T-helper 1 cell treated with Interleukin-12 subunit alpha and Interleukin-12 subunit beta and Interleukin-4 antibody, amounts not matched to agents 30 μg/mL and 1 μg/mL, for 36 hours (primary cell): ENCODE measurements around the gene CEACAM4.

Source experiments
- H3K27ac Mint-ChIP-seq: one replicate; pipeline ENCODE4 v1.8.0; 2021; ENCODE audit warnings: mild to moderate bottlenecking, mixed read lengths
- H3K27me3 Mint-ChIP-seq: one replicate; pipeline ENCODE4 v1.8.0; 2021; ENCODE audit warnings: low read depth, mixed read lengths
- H3K36me3 Mint-ChIP-seq: one replicate; pipeline ENCODE4 v1.8.0; 2021; ENCODE audit warnings: low read depth, mixed read lengths
- H3K4me1 Mint-ChIP-seq: one replicate; pipeline ENCODE4 v1.8.0; 2021; ENCODE audit warnings: low read depth, mixed read lengths
- H3K4me3 Mint-ChIP-seq: one replicate; pipeline ENCODE4 v1.8.0; 2021; ENCODE audit warnings: mild to moderate bottlenecking, moderate library complexity, mixed read lengths
- H3K9me3 Mint-ChIP-seq: one replicate; pipeline ENCODE4 v1.8.0; 2021; ENCODE audit warnings: mixed read lengths

The CEACAM4 gene

DNA sequence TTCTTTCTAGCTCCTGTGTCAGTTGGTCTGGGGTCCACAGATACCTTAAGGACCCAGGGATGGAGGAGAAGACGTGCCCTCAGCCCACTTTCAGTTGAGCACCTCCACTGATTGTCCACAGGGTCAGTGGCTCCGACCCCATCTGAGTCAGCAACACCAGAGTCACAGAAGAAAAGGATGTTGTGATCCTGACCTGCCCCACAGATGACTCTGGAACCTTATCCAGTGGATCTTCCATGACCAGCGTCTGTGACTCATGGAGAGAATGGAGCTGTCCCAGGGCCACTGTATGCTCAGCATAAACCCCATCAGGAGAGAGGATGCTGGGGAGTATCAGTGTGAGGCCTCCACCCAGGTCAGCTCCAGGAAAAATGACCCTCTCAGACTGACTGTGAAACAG, 22.0 kb downstream of the CEACAM4 start:
- peaks cover 28% of the 10 kb centered on the region for H3K27me3 Mint-ChIP-seq
- no peaks in the 10 kb centered on the region for H3K4me1 Mint-ChIP-seq
- H3K4me3 Mint-ChIP-seq = no peak overlapping the region

DNA sequence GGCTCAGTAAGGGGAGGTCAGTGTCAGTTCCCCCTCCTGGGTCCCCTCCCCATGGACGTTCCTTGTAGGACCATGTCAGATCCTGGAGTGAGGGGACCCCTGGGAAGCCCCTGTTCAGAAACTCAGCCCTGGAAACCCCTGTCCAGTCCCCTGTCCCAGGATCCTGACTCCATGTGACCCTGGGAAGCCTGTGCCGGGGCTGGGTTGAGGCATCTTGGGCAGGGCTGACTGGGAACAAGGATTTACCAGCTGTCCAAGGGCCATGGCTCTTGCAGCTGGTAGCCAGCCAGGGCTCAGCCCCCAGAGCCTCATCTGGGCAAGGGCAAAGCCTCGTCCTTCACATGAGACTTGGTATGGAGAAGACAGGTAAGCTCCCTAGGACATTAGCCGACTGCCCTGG, 25.1 kb downstream of the CEACAM4 start:
- Mint-ChIP-seq H3K4me1 (peaks cover 3% of the 10 kb centered on the region), H3K27ac (no peak overlapping the region), H3K4me3 (no peak overlapping the region), H3K9me3 (no peaks in the 10 kb centered on the region), H3K27me3 (peaks cover 15% of the 10 kb centered on the region), H3K36me3 (no peaks in the 10 kb centered on the region)

More for the DNA sequence above, 22.0 kb downstream of the CEACAM4 start:
- Mint-ChIP-seq H3K27ac (no peak overlapping the region), H3K9me3 (no peaks in the 10 kb centered on the region), H3K36me3 (no peaks in the 10 kb centered on the region)

GRCh38 chr19:41599175-41599966, 27.5 kb downstream of the CEACAM4 start:
- no peaks in the 10 kb centered on the region for H3K36me3 Mint-ChIP-seq
- H3K9me3 Mint-ChIP-seq = no peaks in the 10 kb centered on the region
- no peak overlapping the region for H3K27ac Mint-ChIP-seq
- no peak overlapping the region for H3K4me3 Mint-ChIP-seq
- H3K27me3 Mint-ChIP-seq = peaks cover 27% of the 10 kb centered on the region
- peaks cover 10% of the 10 kb centered on the region for H3K4me1 Mint-ChIP-seq

DNA sequence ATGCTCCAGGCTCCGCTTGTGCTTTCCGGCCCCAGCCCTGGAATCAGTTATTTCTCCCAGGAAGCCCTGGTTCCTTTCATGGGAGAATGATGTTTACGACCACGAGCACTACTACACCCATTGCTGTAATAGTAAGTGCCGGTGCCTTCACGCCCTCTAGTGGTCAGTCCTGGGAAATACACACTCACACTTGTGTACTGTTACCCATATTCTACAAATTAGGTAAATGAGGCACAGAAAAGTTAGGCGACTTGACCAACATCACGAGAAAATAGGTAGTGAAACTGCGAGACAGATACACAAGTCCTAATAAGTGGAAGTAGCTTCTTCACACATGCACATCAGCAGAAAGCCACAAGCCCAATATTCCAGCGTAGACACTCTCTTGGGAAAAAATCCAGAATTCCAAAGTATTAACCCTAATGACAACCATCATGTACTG, 29.3 kb downstream of the CEACAM4 start:
- Mint-ChIP-seq H3K36me3 (no peaks in the 10 kb centered on the region), H3K9me3 (no peaks in the 10 kb centered on the region), H3K4me1 (peaks cover 10% of the 10 kb centered on the region), H3K27ac (no peak overlapping the region), H3K4me3 (no peak overlapping the region), H3K27me3 (peaks cover 31% of the 10 kb centered on the region)

DNA sequence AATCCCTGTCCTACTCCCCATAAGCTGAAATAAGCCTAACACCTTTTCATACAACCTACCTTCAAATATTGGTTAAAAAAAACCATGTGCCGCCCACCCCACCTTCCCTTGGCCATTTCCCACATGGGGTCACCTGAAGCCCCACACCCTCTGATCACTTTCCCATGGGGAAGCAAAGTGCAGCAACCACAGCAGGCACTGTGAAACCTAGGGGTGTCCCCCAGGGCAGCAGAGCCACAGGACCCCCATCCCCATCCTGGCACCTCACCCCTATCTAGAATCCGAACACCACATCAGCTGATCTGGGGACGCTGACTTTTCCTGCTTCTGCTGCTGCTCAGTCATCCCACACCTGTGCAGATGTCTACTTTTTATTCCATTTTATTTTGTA, 31.0 kb downstream of the CEACAM4 start:
- Mint-ChIP-seq H3K4me3 (no peak overlapping the region), H3K27me3 (peaks cover 29% of the 10 kb centered on the region), H3K27ac (no peak overlapping the region), H3K4me1 (peaks cover 10% of the 10 kb centered on the region), H3K36me3 (no peaks in the 10 kb centered on the region), H3K9me3 (no peaks in the 10 kb centered on the region)

DNA sequence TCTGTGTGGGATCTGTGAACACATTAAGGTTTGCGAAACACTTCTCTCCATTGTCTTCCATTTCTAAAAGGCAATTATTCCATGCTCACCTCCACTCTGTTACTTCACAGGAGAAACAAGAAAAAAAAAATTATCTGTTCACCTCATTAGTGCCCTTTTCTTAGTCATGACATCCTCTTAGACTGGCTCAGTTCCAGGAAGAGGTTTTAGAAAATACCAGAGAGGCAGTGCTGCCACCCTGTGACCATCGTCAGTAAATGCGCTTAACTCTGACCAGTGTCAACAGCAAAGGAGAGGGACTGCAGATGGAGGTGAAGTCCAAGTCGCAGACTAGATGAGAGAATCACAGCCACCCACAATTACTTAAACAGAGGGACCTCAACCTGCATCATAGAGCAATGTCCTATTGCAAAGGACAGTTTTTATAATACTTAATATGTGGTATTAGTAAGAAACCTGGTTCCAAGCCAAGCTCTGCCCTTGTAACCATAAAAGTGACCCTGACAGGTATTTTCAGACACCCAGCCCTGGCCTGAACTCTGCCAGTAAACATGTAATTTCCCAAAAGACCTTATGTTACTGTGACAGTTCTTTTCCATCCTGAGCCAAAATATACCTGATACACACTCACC, 31.5 kb downstream of the CEACAM4 start:
- Mint-ChIP-seq H3K27ac (no peak overlapping the region), H3K4me3 (no peak overlapping the region), H3K27me3 (peaks cover 29% of the 10 kb centered on the region), H3K36me3 (no peaks in the 10 kb centered on the region), H3K4me1 (peaks cover 10% of the 10 kb centered on the region), H3K9me3 (no peaks in the 10 kb centered on the region)

- peaks cover 25% of the 10 kb centered on the region for H3K27me3 Mint-ChIP-seq
- H3K4me1 Mint-ChIP-seq = peaks cover 7% of the 10 kb centered on the region
- no peak overlapping the region for H3K4me3 Mint-ChIP-seq
- peaks cover 4% of the 10 kb centered on the region for H3K36me3 Mint-ChIP-seq
- no peaks in the 10 kb centered on the region for H3K9me3 Mint-ChIP-seq
- H3K27ac Mint-ChIP-seq = no peak overlapping the region
Observed at GRCh38 chr19:41591951-41592562, 34.8 kb downstream of the CEACAM4 start.

GRCh38 chr19:41590936-41591335, 35.9 kb downstream of the CEACAM4 start:
- H3K9me3 Mint-ChIP-seq = no peaks in the 10 kb centered on the region
- H3K4me3 Mint-ChIP-seq = no peak overlapping the region
- H3K4me1 Mint-ChIP-seq = peaks cover 7% of the 10 kb centered on the region
- H3K27ac Mint-ChIP-seq = no peak overlapping the region
- H3K27me3 Mint-ChIP-seq = peaks cover 17% of the 10 kb centered on the region
- H3K36me3 Mint-ChIP-seq = peaks cover 4% of the 10 kb centered on the region

DNA sequence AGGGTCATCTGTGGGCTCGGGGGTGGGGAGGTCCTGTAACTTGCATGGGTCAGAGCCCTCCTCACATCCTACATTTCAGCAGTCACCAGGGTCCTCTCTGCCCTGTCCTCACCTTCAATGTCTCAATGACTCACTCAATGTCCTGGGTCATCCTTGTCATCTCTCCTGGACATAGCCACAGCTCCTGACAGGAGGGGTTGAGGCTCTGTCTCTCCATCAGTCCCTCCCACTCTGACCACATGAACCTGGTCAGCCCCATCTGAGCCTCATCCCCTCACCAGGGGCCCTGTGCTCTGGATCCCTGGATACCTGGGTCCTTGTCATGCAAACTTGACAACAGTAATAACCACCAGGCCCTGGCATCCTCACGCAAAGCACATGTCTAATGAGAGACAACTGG, 37.5 kb downstream of the CEACAM4 start:
- Mint-ChIP-seq H3K9me3 (no peaks in the 10 kb centered on the region), H3K27me3 (peaks cover 7% of the 10 kb centered on the region), H3K36me3 (peaks cover 11% of the 10 kb centered on the region), H3K4me3 (no peak overlapping the region), H3K4me1 (peaks cover under 1% of the 10 kb centered on the region), H3K27ac (no peak overlapping the region)

DNA sequence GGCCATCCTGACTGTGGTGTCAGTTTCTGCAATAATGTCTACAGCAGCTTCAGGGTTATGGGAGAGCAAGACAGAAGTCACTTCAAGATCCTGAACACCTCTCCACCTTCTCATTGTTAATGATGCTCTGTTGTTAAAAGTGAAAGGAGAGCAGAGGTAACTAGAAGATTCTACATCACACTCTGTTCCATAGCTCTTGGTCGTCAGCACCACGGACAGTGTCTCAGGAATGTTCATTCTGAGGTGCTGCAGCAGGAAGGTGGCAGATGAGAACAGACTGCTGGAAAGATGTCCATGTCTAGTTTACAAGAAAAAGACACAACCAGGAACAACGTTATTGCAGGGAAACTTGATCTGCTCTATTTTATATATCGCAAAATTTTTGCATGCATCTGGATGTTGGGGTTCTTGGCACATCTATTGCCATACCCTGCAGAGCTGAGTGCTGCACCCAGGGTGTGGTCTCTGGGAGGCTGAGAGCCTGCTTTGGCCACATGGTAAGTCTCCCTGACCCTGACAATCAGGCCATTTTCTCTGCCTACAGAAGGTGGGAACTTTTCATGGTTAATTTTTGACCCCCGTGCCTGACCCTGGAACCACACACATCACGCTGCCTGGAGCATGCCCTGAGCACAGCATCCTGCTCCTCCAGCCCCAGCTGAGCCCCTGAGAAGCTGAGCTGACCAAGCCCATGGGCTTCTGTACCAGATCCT, 38.2 kb downstream of the CEACAM4 start:
- no peak overlapping the region for H3K27ac Mint-ChIP-seq

GRCh38 chr19:41587838-41588210, 39.0 kb downstream of the CEACAM4 start:
- Mint-ChIP-seq H3K9me3 (peaks cover 8% of the 10 kb centered on the region), H3K4me3 (no peak overlapping the region), H3K27ac (no peak overlapping the region), H3K27me3 (peaks cover 3% of the 10 kb centered on the region), H3K36me3 (peaks cover 22% of the 10 kb centered on the region), H3K4me1 (no peaks in the 10 kb centered on the region)

More for the DNA sequence above, 38.2 kb downstream of the CEACAM4 start:
- no peak overlapping the region for H3K4me3 Mint-ChIP-seq
- H3K9me3 Mint-ChIP-seq = no peaks in the 10 kb centered on the region
- peaks cover 14% of the 10 kb centered on the region for H3K36me3 Mint-ChIP-seq
- H3K4me1 Mint-ChIP-seq = no peaks in the 10 kb centered on the region
- H3K27me3 Mint-ChIP-seq = peaks cover 7% of the 10 kb centered on the region

DNA sequence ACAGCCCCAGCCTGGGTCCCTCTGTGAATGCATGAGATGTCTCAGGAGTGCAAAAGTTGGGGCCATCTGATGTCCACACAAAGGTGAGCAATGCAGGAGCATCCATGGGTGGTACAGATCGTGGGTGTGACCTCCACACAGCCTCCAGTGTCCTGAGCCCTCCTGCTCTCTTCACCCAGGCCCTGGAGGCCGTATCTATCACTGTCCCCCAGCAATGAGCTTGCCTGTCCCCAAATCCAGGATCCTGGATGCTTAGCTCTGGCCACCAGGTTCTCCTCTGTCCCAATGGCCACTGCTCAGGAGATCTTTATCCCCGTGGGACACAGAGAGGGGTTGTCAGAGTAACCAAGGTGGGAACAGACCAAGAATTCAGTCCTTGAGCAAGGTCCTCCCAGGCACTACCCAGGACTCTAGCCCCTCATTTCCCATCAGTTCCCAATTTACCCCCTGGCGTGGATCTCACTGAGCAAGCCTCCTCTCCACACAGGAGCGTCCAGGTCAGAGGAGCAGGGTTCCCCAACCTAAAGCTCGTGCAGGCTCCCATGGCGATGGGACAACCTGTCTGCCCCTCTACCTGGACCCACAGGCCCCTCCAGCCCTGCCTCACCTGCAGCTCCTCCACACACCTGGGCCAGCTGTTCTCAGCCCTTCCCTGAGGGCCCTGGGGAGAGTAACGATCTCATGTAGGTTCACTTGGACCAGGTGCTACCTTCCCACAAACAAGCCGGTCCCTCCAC, 39.6 kb downstream of the CEACAM4 start:
- Mint-ChIP-seq H3K27me3 (peaks cover 1% of the 10 kb centered on the region), H3K4me3 (no peak overlapping the region), H3K4me1 (no peaks in the 10 kb centered on the region), H3K9me3 (peaks cover 12% of the 10 kb centered on the region), H3K36me3 (peaks cover 28% of the 10 kb centered on the region), H3K27ac (no peak overlapping the region)

DNA sequence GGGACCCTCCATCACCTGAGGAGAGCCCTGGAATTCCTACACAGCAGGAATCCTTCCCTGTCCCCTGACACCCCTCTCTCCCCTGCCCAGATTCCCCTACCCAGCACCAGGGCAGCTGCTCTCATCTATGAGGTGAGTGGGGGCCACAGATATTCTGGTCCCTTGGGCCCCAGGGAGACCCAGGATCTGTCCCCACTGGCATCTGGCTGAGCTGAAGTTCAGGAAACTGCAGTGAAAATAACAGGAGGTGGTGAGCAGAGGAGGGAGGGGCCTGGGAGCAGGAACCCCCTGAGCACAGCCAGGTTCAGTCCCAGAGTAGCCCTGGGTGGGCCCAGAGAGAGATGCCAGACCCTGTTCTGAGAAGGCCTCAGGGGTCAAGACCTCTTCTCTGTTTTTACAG, 40.8 kb downstream of the CEACAM4 start:
- Mint-ChIP-seq H3K36me3 (peaks cover 40% of the 10 kb centered on the region), H3K27ac (no peak overlapping the region), H3K27me3 (no peaks in the 10 kb centered on the region), H3K4me1 (no peaks in the 10 kb centered on the region), H3K9me3 (peaks cover 24% of the 10 kb centered on the region), H3K4me3 (no peak overlapping the region)

- Mint-ChIP-seq H3K4me1 (no peaks in the 10 kb centered on the region), H3K27me3 (no peaks in the 10 kb centered on the region), H3K27ac (no peak overlapping the region), H3K4me3 (no peak overlapping the region), H3K9me3 (peaks cover 35% of the 10 kb centered on the region), H3K36me3 (peaks cover 51% of the 10 kb centered on the region)
Observed at GRCh38 chr19:41584931-41585330, 41.9 kb downstream of the CEACAM4 start.
